GM23248 (cell line): ENCODE results near the gene PLAAT2. TPM values are rescaled to one million over a fixed set of nuclear protein-coding genes. Genes with fewer than 3 reads are reported as not detected.

ENCODE experiments used
- DNase-seq: peaks from one replicate; pipeline ENCODE4 v3.0.0-alpha.2; 2015
- H2AFZ ChIP-seq: fragments of 200-600 bp; sonication (generic); 2 replicates; pipeline ENCODE4 v1.6.1; 2016; ENCODE audit warnings: antibody characterized with exemption
- H3F3A ChIP-seq: fragments of 200-600 bp; sonication (generic); 2 replicates; pipeline ENCODE4 v1.6.1; 2016; ENCODE audit warnings: mild to moderate bottlenecking, antibody characterized with exemption, mixed run types; ENCODE audit not compliant: insufficient read depth
- H3K27ac ChIP-seq: fragments of 200-600 bp; sonication (generic); 2 replicates; pipeline ENCODE4 v1.5.1; 2016; ENCODE audit warnings: mild to moderate bottlenecking
- H3K27me3 ChIP-seq: fragments of 200-600 bp; sonication (generic); replicated peaks from 2 replicates; pipeline ENCODE4 v1.6.1; 2016; ENCODE audit warnings: mild to moderate bottlenecking; ENCODE audit not compliant: insufficient read depth
- H3K36me3 ChIP-seq: fragments of 200-600 bp; sonication (generic); 2 replicates; pipeline ENCODE4 v1.6.1; 2016; ENCODE audit warnings: low read depth, mild to moderate bottlenecking
- H3K4me1 ChIP-seq: fragments of 200-600 bp; sonication (generic); 2 replicates; pipeline ENCODE4 v1.6.1; 2016; ENCODE audit warnings: mild to moderate bottlenecking; ENCODE audit not compliant: insufficient read depth
- H3K4me2 ChIP-seq: fragments of 200-600 bp; sonication (generic); one replicate; pipeline ENCODE4 v1.6.1; 2016; ENCODE audit warnings: mild to moderate bottlenecking; ENCODE audit not compliant: unreplicated experiment
- H3K4me3 ChIP-seq: fragments of 200-600 bp; sonication (generic); 2 replicates; pipeline ENCODE4 v1.5.1; 2016; ENCODE audit warnings: mild to moderate bottlenecking
- H3K79me2 ChIP-seq: fragments of 200-600 bp; sonication (generic); 2 replicates; pipeline ENCODE4 v1.6.1; 2016; ENCODE audit warnings: mild to moderate bottlenecking; ENCODE audit not compliant: insufficient read depth
- H3K9ac ChIP-seq: fragments of 200-600 bp; sonication (generic); 2 replicates; pipeline ENCODE4 v1.6.1; 2016; ENCODE audit warnings: mild to moderate bottlenecking
- H3K9me2 ChIP-seq: fragments of 200-600 bp; sonication (generic); 2 replicates; pipeline ENCODE4 v1.6.1; 2016; ENCODE audit warnings: mixed run types, mild to moderate bottlenecking, moderate library complexity; ENCODE audit not compliant: insufficient read depth
- H3K9me3 ChIP-seq: fragments of 200-600 bp; sonication (generic); one replicate; pipeline ENCODE4 v1.6.1; 2017; ENCODE audit warnings: low read depth
- H4K20me1 ChIP-seq: fragments of 200-600 bp; sonication (generic); 2 replicates; pipeline ENCODE4 v1.6.0; 2016; ENCODE audit not compliant: insufficient read depth
- EZH2 ChIP-seq: fragments of 200-600 bp; sonication (generic); IDR thresholded peaks from 2 replicates; pipeline ENCODE4 v1.6.1; 2018; ENCODE audit warnings: antibody characterized with exemption, mild to moderate bottlenecking; ENCODE audit not compliant: insufficient read depth, poor library complexity, severe bottlenecking
- EZH2phosphoT487 ChIP-seq: fragments of 200-600 bp; sonication (generic); IDR thresholded peaks from 2 replicates; pipeline ENCODE4 v1.6.1; 2018; ENCODE audit warnings: antibody characterized with exemption, moderate library complexity, mild to moderate bottlenecking, low read depth; ENCODE audit not compliant: insufficient read depth
- WGBS, 2 experiments: methylation state at CpG; one replicate each; pipeline ENCODE4 v1.1.6; 2015 to 2017; ENCODE audit warnings: low lambda C conversion rate in 2 of 2, low coverage in 1 of 2; ENCODE audit errors: missing lambda C conversion rate in 2 of 2; 5-methylcytosine and 5-hydroxymethylcytosine counted together
- in situ Hi-C: fragments of 300-500 bp; cut with MboI; formaldehyde crosslinking; loops from 2 replicates; pipeline ENCODE4 v1.15.0; 2020
- polyA plus RNA-seq: library from polyadenylated mRNA; unstranded; fragments of >200 nt; fragmentation: Nextera tagmentation; extraction: Ambion mirVana; gene quantifications from 2 replicates; pipeline ENCODE4 v1.2.1, GENCODE V29; 2016
- total RNA-seq: library from RNA; depleted of rRNA; stranded (reverse); fragments of >200 nt; shearing (Covaris generic); gene quantifications from 2 replicates; pipeline ENCODE4 v1.2.3, GENCODE V29; 2014

PLAAT2 gene
- total and polyA plus RNA-seq, 2 experiments from 2014 or later = not detected

GRCh38 chr11:63511048-63511748, 52.0 kb downstream of the PLAAT2 start:
- no peaks in the 10 kb centered on the region for H3K9me2 ChIP-seq
- H3K4me2 ChIP-seq = no peak overlapping the region
- H3F3A ChIP-seq = no peaks in the 10 kb centered on the region
- H3K36me3 ChIP-seq = no peaks in the 10 kb centered on the region
- no peak overlapping the region for H3K4me3 ChIP-seq
- no peak overlapping the region for H3K9ac ChIP-seq
- H3K27ac ChIP-seq = no peak overlapping the region
- H4K20me1 ChIP-seq = no peaks in the 10 kb centered on the region
- no peaks in the 10 kb centered on the region for H3K79me2 ChIP-seq
- no peak overlapping the region for H2AFZ ChIP-seq
- in situ Hi-C loops = no loop called here
- 68 to 77% methylated on average over 7 to 11 of the region's 11 CpGs for WGBS, 2 experiments
- no peak for DNase-seq
- H3K9me3 ChIP-seq = no peaks in the 10 kb centered on the region
- no peaks in the 10 kb centered on the region for H3K27me3 ChIP-seq
- TF ChIP-seq EZH2 = no peak
- TF ChIP-seq EZH2phosphoT487 = no peak
- no peaks in the 10 kb centered on the region for H3K4me1 ChIP-seq

GRCh38 chr11:63510360-63511047, 52.7 kb downstream of the PLAAT2 start:
- Histone ChIP-seq H3K79me2 (no peaks in the 10 kb centered on the region), H3K36me3 (no peaks in the 10 kb centered on the region), H3K4me1 (no peaks in the 10 kb centered on the region), H3K27ac (no peak overlapping the region), H3K4me2 (no peak overlapping the region), H2AFZ (no peak overlapping the region), H4K20me1 (no peaks in the 10 kb centered on the region), H3F3A (no peaks in the 10 kb centered on the region), H3K4me3 (no peak overlapping the region), H3K9me3 (no peaks in the 10 kb centered on the region), H3K9me2 (no peaks in the 10 kb centered on the region), H3K9ac (no peak overlapping the region), H3K27me3 (no peaks in the 10 kb centered on the region)
- TF ChIP-seq EZH2phosphoT487 (no peak), EZH2 (no peak)
- DNase-seq = peak; percentile 29
- WGBS, 2 experiments = 57 to 58% methylated on average over 7 of the region's 7 CpGs
- in situ Hi-C loops = no loop called here

- Histone ChIP-seq H3K27me3 (no peaks in the 10 kb centered on the region), H3K4me3 (no peak overlapping the region), H4K20me1 (no peaks in the 10 kb centered on the region), H2AFZ (no peak overlapping the region), H3K9ac (no peak overlapping the region), H3K27ac (no peak overlapping the region), H3K4me2 (no peak overlapping the region), H3K9me3 (no peaks in the 10 kb centered on the region), H3F3A (no peaks in the 10 kb centered on the region), H3K36me3 (no peaks in the 10 kb centered on the region), H3K79me2 (no peaks in the 10 kb centered on the region), H3K4me1 (no peaks in the 10 kb centered on the region), H3K9me2 (no peaks in the 10 kb centered on the region)
- 71 to 79% methylated on average over 12 of the region's 12 CpGs for WGBS, 2 experiments
- in situ Hi-C loops = no loop called here
- TF ChIP-seq EZH2 = no peak
- no peak for TF ChIP-seq EZH2phosphoT487
- no peak for DNase-seq
Observed at GRCh38 chr11:63508745-63509144, 54.4 kb downstream of the PLAAT2 start.

- no peak for TF ChIP-seq EZH2
- TF ChIP-seq EZH2phosphoT487 = no peak
- 59 to 65% methylated on average over 3 of the region's 3 CpGs for WGBS, 2 experiments
- Histone ChIP-seq H3K9me2 (no peaks in the 10 kb centered on the region), H2AFZ (no peak overlapping the region), H4K20me1 (no peaks in the 10 kb centered on the region), H3K4me3 (no peak overlapping the region), H3K27me3 (no peaks in the 10 kb centered on the region), H3K36me3 (no peaks in the 10 kb centered on the region), H3K27ac (no peak overlapping the region), H3K4me1 (no peaks in the 10 kb centered on the region), H3K9ac (no peak overlapping the region), H3K9me3 (no peaks in the 10 kb centered on the region), H3F3A (no peaks in the 10 kb centered on the region), H3K4me2 (no peak overlapping the region), H3K79me2 (no peaks in the 10 kb centered on the region)
- in situ Hi-C loops = no loop called here
- peak; percentile 14 for DNase-seq
Observed at GRCh38 chr11:63508009-63508408, 55.2 kb downstream of the PLAAT2 start.
